Stimulated activated CD4-positive, alpha-beta T cell treated with anti-CD3 and anti-CD28 coated beads, Interleukin-1b, Interleukin-23, amount 100 ng/mL, for 24 hours (primary cell): ENCODE measurements around the gene MRPL23.

Source experiments
- DNase-seq, 4 experiments: peaks; one replicate each; pipeline ENCODE4 v3.0.0-alpha.2; 2020; ENCODE audit warnings: low read depth in 4 of 4, low spot score in 1 of 4

Gene MRPL23

GRCh38 chr11:1952806-1953482, 5.8 kb downstream of the MRPL23 start:
- no peak for DNase-seq

- DNase-seq: no peak
Observed at GRCh38 chr11:1953489-1954266, 6.5 kb downstream of the MRPL23 start.

GRCh38 chr11:1958367-1958766, 11.2 kb downstream of the MRPL23 start:
- DNase-seq: no peak

GRCh38 chr11:1959786-1960185, 12.7 kb downstream of the MRPL23 start:
- DNase-seq: no peak

- no peak for DNase-seq
Observed at GRCh38 chr11:1963864-1964263, 16.7 kb downstream of the MRPL23 start.

GRCh38 chr11:1964348-1964747, 17.2 kb downstream of the MRPL23 start:
- DNase-seq: no peak

- DNase-seq: no peak
Observed at GRCh38 chr11:1964955-1965354, 17.8 kb downstream of the MRPL23 start.

GRCh38 chr11:1966531-1966930, 19.4 kb downstream of the MRPL23 start:
- DNase-seq: no peak

- DNase-seq: no peak
Observed at GRCh38 chr11:1967641-1968225, 20.6 kb downstream of the MRPL23 start.

- DNase-seq: no peak
Observed at GRCh38 chr11:1968454-1969002, 21.4 kb downstream of the MRPL23 start.

GRCh38 chr11:1969035-1969434, 21.9 kb downstream of the MRPL23 start:
- no peak for DNase-seq

- DNase-seq: no peak
Observed at GRCh38 chr11:1969776-1970175, 22.6 kb downstream of the MRPL23 start.

GRCh38 chr11:1970956-1971355, 23.8 kb downstream of the MRPL23 start:
- no peak for DNase-seq

- DNase-seq: no peak
Observed at GRCh38 chr11:1975185-1975584, 28.1 kb downstream of the MRPL23 start.

- DNase-seq: no peak
Observed at GRCh38 chr11:1978720-1979473, 31.8 kb downstream of the MRPL23 start.

- no peak for DNase-seq
Observed at GRCh38 chr11:1979607-1980006, 32.5 kb downstream of the MRPL23 start.

GRCh38 chr11:1982873-1983600, 35.9 kb downstream of the MRPL23 start:
- DNase-seq: no peak

- no peak for DNase-seq
Observed at GRCh38 chr11:1983601-1983961, 36.4 kb downstream of the MRPL23 start.

- DNase-seq: no peak
Observed at GRCh38 chr11:1987024-1987423, 39.9 kb downstream of the MRPL23 start.

GRCh38 chr11:1988174-1988573, 41.0 kb downstream of the MRPL23 start:
- no peak for DNase-seq
